ENCODE measurements around the gene NFASC.

NFASC gene

GRCh38 chr1:204858363-204858821, 12.3 kb upstream of the NFASC start:
- in situ Hi-C loops (cut with MboI; ENCODE audit: low sequenced_read_pairs): no loop called here

- in situ Hi-C loops (cut with MboI; ENCODE audit: low sequenced_read_pairs): no loop called here
Observed at GRCh38 chr1:204859861-204860267, 10.8 kb upstream of the NFASC start.

- in situ Hi-C loops (cut with MboI; ENCODE audit: low sequenced_read_pairs): no loop called here
Observed at GRCh38 chr1:204863024-204863423, 7.6 kb upstream of the NFASC start.

GRCh38 chr1:204863730-204864129, 6.9 kb upstream of the NFASC start:
- in situ Hi-C loops (cut with MboI; ENCODE audit: low sequenced_read_pairs): no loop called here

GRCh38 chr1:204866051-204866596, 4.5 kb upstream of the NFASC start:
- in situ Hi-C loops (cut with MboI; ENCODE audit: low sequenced_read_pairs): no loop called here

- in situ Hi-C loops (cut with MboI; ENCODE audit: low sequenced_read_pairs): no loop called here
Observed at GRCh38 chr1:204867203-204867602, 3.5 kb upstream of the NFASC start.

GRCh38 chr1:204867666-204868339, 2.9 kb upstream of the NFASC start:
- in situ Hi-C loops (cut with MboI; ENCODE audit: low sequenced_read_pairs): no loop called here

- in situ Hi-C loops (cut with MboI; ENCODE audit: low sequenced_read_pairs): no loop called here
Observed at GRCh38 chr1:204868340-204868700, 2.3 kb upstream of the NFASC start.

GRCh38 chr1:204869097-204869496, 1.6 kb upstream of the NFASC start:
- in situ Hi-C loops (cut with MboI; ENCODE audit: low sequenced_read_pairs): no loop called here

GRCh38 chr1:204871405-204872037, 859 bp downstream of the NFASC start:
- in situ Hi-C loops (cut with MboI; ENCODE audit: low sequenced_read_pairs): no loop called here

- in situ Hi-C loops (cut with MboI; ENCODE audit: low sequenced_read_pairs): no loop called here
Observed at GRCh38 chr1:204872262-204872881, 1.7 kb downstream of the NFASC start.

GRCh38 chr1:204873176-204873575, 2.5 kb downstream of the NFASC start:
- in situ Hi-C loops (cut with MboI; ENCODE audit: low sequenced_read_pairs): no loop called here

GRCh38 chr1:204873714-204874113, 3.1 kb downstream of the NFASC start:
- in situ Hi-C loops (cut with MboI; ENCODE audit: low sequenced_read_pairs): no loop called here

GRCh38 chr1:204874274-204874673, 3.6 kb downstream of the NFASC start:
- in situ Hi-C loops (cut with MboI; ENCODE audit: low sequenced_read_pairs): no loop called here

GRCh38 chr1:204875255-204875654, 4.6 kb downstream of the NFASC start:
- in situ Hi-C loops (cut with MboI; ENCODE audit: low sequenced_read_pairs): no loop called here

- in situ Hi-C loops (cut with MboI; ENCODE audit: low sequenced_read_pairs): no loop called here
Observed at GRCh38 chr1:204878621-204879234, 8.1 kb downstream of the NFASC start.

GRCh38 chr1:204879351-204879750, 8.7 kb downstream of the NFASC start:
- in situ Hi-C loops (cut with MboI; ENCODE audit: low sequenced_read_pairs): no loop called here

- in situ Hi-C loops (cut with MboI; ENCODE audit: low sequenced_read_pairs): no loop called here
Observed at GRCh38 chr1:204880906-204881305, 10.2 kb downstream of the NFASC start.

- in situ Hi-C loops (cut with MboI; ENCODE audit: low sequenced_read_pairs): no loop called here
Observed at GRCh38 chr1:204882479-204882878, 11.8 kb downstream of the NFASC start.

- in situ Hi-C loops (cut with MboI; ENCODE audit: low sequenced_read_pairs): no loop called here
Observed at GRCh38 chr1:204883405-204883804, 12.7 kb downstream of the NFASC start.

GRCh38 chr1:204885288-204885711, 14.6 kb downstream of the NFASC start:
- in situ Hi-C loops (cut with MboI; ENCODE audit: low sequenced_read_pairs): no loop called here
